Measurements from ENCODE around the gene FOXN1. TPM values are rescaled to one million over a fixed set of nuclear protein-coding genes. Genes with fewer than 3 reads are reported as not detected.

FOXN1 gene
- total RNA-seq, 4 donors from 2014 or later: not detected

DNA sequence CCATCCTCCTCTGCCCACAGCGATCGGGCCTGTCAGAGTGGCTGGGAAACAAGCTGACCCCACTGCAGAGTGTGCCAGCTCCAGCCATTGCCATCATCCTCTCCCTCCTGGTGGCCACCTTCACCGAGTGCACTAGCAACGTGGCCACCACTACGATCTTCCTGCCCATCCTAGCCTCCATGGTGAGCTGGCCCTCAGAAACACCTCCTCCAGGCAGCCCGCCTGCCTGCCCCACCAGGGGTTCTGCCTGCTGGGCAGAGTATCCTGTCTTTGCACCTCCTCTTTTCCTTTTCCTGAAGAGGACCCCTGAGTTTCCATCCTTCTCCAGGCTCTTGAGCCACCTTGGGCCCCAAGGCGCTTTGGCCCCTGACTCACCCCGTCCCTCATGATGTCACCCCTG, 10.5 kb upstream of the FOXN1 start:
- Histone ChIP-seq H3K27ac (peak overlapping the region in 1 of 4 donors; percentile 39), H3K9me3 (no peaks in the 10 kb centered on the region), H3K4me3 (no peak overlapping the region), H3K4me1 (peaks cover 0 to 16% (median 0%) of the 10 kb centered on the region in 4 donors), H3K36me3 (peaks cover 0 to 50% (median 0%) of the 10 kb centered on the region in 3 donors), H3K27me3 (no peaks in the 10 kb centered on the region)
- DNase-seq: no peak
- no peak for TF ChIP-seq POLR2A (IDR thresholded peaks at IDR 0.05)
- TF ChIP-seq, protein P1, sequence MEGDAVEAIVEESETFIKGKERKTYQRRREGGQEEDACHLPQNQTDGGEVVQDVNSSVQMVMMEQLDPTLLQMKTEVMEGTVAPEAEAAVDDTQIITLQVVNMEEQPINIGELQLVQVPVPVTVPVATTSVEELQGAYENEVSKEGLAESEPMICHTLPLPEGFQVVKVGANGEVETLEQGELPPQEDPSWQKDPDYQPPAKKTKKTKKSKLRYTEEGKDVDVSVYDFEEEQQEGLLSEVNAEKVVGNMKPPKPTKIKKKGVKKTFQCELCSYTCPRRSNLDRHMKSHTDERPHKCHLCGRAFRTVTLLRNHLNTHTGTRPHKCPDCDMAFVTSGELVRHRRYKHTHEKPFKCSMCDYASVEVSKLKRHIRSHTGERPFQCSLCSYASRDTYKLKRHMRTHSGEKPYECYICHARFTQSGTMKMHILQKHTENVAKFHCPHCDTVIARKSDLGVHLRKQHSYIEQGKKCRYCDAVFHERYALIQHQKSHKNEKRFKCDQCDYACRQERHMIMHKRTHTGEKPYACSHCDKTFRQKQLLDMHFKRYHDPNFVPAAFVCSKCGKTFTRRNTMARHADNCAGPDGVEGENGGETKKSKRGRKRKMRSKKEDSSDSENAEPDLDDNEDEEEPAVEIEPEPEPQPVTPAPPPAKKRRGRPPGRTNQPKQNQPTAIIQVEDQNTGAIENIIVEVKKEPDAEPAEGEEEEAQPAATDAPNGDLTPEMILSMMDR (IDR thresholded peaks at IDR 0.05): no peak

DNA sequence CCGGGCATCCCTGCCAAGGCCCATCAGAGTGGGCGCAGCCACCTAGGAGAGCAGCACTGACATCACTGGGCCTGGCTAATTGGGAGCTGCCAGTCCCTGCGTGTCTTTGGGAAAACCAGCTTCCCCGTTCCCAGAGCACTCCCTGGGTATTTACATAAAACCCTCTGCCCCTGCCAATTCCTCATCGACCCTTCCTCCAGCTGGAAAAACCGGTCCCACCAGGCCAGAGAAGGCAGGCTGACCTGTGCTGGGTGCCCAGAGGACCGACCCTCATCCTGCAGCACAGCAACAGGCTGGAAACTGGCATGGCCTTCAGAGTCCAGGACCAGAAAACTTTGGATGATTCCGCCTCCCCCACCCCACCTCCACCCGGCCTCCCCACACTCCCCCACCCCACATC, 8.2 kb upstream of the FOXN1 start:
- H3K27ac ChIP-seq: no peak overlapping the region
- no peaks in the 10 kb centered on the region for H3K27me3 ChIP-seq
- no peaks in the 10 kb centered on the region for H3K9me3 ChIP-seq
- no peak overlapping the region for H3K4me3 ChIP-seq
- DNase-seq: peak in 1 of 3 donors; percentile 57
- H3K36me3 ChIP-seq: peaks cover 0 to 31% (median 0%) of the 10 kb centered on the region in 3 donors
- TF ChIP-seq, protein P1 (IDR thresholded peaks at IDR 0.05): no peak
- TF ChIP-seq POLR2A (IDR thresholded peaks at IDR 0.05): no peak
- peaks cover 0 to 16% (median 0%) of the 10 kb centered on the region in 4 donors for H3K4me1 ChIP-seq

DNA sequence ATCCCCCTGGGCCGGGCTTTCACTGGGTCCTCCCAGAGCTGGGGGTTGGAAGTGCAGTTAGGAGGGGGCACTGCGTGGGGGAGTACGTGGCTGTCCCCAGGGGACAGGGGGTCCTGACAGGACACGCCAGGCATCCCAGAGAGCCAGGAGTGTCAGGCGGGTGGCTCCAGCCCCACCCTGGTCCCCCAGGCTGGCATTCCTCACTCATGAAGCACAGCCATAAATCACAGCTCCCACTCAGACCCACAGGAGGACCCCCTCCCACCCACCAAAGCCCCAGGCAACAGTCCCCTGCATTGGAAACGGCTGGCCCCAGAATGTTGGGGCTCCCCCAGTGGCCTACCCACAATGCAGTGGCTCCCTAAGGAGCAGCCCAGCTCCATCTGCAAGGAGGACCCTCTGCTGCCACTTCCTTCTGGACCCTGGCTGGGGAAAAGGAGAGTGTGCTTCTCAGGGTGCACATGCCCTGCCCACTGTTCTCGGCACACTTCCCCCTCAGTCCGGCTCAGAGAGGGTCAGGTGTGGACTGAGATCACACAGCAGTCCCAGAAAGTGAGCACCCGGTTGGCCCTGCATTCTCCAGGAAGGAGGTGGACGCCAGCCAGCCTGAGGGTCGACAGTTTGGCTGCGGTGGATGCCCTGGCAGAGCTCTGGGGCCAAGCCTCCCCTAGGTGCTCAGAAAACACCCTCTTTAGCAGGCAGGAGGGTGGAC, 7.3 kb upstream of the FOXN1 start:
- Histone ChIP-seq H3K4me1 (peaks cover 0 to 16% (median 0%) of the 10 kb centered on the region in 4 donors), H3K27ac (peak overlapping the region in 1 of 4 donors; percentile 21), H3K9me3 (no peaks in the 10 kb centered on the region), H3K36me3 (peaks cover 0 to 22% (median 0%) of the 10 kb centered on the region in 3 donors), H3K27me3 (no peaks in the 10 kb centered on the region), H3K4me3 (no peak overlapping the region)
- TF ChIP-seq POLR2A (IDR thresholded peaks at IDR 0.05): peak in 1 of 2 donors; percentile 2
- TF ChIP-seq, protein P1 (IDR thresholded peaks at IDR 0.05): peak in 2 of 6 experiments; percentile 19 to 49
- peak in 1 of 3 donors; percentile 61 for DNase-seq

DNA sequence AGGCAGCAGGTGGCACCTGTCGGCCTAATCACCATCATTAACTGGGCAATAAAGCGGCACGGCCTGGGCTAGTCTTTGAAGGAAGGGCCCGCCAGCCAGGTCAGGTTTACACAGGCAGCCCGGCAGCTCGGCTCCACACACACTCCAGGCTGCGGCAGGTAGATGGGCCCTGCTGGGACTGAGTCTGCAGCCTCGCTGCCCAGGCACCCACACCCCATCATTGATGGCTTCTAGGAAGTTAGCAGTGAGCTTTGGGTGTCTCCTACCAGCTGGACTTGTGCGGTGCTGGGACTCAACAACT, 6.8 kb upstream of the FOXN1 start:
- Histone ChIP-seq H3K36me3 (peaks cover 0 to 17% (median 0%) of the 10 kb centered on the region in 3 donors), H3K27ac (peak overlapping the region in 1 of 4 donors; percentile 21), H3K4me3 (no peak overlapping the region), H3K27me3 (no peaks in the 10 kb centered on the region), H3K9me3 (no peaks in the 10 kb centered on the region), H3K4me1 (peaks cover 0 to 16% (median 0%) of the 10 kb centered on the region in 4 donors)
- peak in 2 of 3 donors; percentile 81 for DNase-seq
- TF ChIP-seq POLR2A (IDR thresholded peaks at IDR 0.05): no peak
- TF ChIP-seq, protein P1 (IDR thresholded peaks at IDR 0.05): no peak

DNA sequence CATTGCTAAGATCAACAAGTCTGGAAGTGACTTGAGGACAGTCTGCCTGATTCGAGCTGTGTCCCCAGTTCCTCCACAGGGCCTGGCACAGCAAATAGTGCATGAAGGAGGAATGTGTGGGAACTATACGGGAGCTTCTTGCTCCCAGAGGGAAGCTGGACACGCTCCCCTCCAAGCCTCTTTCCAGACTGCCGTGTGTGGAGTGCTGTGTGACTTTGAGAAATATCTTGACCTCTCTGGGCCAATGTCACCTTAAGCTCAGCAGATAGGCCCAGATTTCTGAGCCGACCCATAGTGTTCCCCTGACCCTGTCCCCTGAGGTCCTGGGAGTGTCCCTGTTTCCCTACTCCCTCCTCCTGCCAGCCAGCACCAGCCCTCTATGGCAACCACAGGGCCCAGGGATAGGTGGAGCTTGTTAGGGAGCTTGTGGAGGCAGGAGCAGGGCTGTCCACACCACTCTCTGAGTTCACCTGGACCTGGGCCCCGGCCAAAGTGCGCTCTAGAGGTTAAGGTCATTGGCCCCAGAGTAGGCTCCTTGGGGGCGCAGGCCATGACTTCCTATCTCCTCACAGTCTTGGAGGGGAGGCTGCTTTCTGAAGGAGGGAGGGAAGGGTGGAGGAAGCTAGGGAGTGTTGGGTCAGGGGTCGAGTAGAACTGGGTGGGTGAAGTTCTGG, 6.3 kb upstream of the FOXN1 start:
- Histone ChIP-seq H3K4me3 (no peak overlapping the region), H3K36me3 (peaks cover 0 to 15% (median 0%) of the 10 kb centered on the region in 3 donors), H3K27ac (peak overlapping the region in 1 of 4 donors; percentile 21), H3K9me3 (no peaks in the 10 kb centered on the region), H3K4me1 (peaks cover 0 to 16% (median 0%) of the 10 kb centered on the region in 4 donors), H3K27me3 (no peaks in the 10 kb centered on the region)
- peak in 1 of 3 donors; percentile 53 for DNase-seq
- TF ChIP-seq POLR2A (IDR thresholded peaks at IDR 0.05): no peak
- TF ChIP-seq, protein P1 (IDR thresholded peaks at IDR 0.05): no peak
